ENCODE results near the gene GRB10.
"Not testable (repeated sequence)": the region's sequence is repeated elsewhere in the genome, so short reads cannot be mapped to it uniquely, and the experiment has no call there.

The GRB10 gene

DNA sequence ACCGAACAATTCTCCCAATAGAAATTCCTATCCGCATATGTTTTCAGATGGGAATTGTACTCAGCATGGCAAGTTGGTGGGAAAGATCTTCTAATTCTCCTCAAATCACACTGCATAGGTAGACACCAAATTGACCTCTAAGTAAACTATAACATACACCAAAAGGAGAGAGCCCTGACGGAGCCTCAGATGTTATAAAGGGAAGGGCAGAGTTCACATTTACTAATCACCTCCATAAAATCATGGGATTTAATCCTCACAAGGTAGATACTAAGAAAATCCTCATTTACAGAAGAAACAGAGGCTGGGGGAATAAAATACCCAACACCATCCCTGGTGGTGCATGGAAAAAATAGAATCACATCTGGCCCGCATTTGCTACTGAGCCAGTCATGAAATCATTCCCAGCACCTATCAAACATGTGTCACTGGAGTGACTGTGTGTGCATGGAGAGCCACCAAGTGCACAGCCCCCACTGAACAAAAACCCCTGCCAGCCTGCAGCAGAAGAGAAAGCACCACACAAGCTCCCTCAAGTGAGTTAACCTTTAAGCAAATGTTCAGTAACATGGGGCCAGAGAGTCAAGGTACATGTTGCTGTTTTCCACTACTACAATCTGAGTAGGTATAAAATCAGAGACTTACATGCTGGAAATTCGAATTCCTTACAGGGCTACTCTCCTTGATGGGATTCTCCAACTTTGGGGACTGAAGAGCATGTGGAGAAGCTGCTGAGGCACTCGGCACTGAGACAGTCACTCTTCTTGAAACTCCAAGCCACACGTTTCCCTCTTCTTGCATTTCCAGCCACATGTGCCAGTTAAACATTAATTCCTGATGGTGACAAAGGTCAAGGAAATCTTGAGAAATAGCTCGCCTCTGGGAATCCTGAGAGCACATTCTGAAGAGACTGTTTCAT is 217.8 kb downstream of the GRB10 start, which contains the start of gene DDC:
Gene DDC (minus strand): TSS at position 766 of the 919 bp plus-strand sequence. CDS start 21,320 bp downstream, outside the sequence.
- no peak for DNase-seq

DNA sequence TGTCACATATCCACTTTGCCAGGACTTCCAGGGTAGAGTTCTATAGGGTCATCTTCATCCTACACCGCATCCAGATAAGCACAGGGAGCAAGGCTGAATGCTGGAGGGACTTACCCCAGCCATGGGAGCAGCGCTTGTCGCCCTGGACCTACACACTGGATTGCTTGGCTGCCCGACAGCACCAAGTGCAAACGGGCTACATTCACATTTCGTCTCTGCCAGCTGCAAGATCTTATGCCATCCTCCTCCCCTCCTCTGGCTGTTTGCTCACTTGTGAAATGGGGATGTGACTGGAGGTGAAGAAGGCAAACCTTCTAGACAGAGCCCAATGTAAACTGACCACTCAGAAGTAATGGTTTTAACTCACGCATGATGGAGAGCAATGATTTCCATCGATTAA is 218.5 kb downstream of the GRB10 start:
- DNase-seq = no peak

GRCh38 chr7:50562136-50562535 is 220.6 kb downstream of the GRB10 start:
- DNase-seq = no peak

DNA sequence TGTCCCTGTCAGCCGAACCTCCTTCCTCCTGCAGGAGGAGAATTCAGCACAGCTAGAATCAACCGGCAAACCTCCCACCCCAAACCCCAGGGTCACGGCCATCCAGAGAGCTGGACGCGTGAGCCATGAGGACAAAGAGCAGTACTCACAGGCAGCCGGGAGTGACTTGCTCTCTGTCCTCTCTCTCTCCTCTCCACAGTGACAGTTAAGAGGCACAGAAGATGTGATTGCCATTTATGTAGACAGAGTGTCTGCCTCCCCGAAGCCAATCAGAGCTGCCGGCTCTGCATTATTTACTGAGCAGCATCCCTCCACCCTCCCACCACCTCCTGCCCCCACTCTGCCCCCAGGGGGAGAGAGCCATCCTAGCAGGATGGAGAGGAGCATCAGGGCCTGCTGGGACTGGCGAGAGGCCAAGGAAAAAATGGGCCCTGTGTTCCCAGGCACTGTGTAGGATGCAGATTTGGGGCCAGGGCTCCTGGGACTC is 221.8 kb downstream of the GRB10 start:
- no peak for DNase-seq

GRCh38 chr7:50559881-50560280 is 222.8 kb downstream of the GRB10 start:
- DNase-seq = no peak

DNA sequence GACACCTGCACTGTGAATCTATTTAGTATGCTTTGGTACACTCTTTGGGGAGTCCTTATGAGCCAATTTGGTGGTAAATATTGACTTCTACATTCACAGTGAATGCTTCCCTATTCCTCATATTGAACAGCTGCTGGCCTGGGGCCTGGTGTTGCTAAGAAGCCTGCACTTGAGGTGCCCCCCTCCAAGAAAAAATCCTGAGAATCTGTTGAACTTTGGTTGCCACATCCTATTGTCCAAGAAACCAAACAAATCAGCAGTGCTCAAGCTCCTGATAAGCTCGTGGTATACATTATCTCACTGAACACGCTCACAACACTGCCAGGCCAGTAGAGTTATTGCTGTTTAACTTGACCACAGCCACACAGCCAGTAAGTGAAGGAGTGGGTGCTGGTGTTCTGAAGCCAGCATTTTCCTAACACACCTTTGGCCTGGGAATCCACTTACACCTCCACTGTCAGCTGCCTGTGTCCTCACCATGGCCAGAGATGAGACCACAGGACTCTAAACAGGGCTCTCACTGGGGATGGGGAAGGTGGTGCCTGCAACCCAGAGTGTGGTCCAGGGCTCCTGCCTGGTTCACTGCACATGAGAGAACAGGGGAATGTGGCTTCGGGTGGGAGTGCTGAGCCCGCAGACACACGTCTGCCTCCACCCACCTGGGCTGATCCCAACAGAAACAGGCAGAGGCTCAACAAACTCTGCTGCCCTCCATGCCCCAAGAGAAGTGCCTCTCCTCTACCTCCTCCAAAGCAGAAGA is 224.2 kb downstream of the GRB10 start:
- no peak for DNase-seq

DNA sequence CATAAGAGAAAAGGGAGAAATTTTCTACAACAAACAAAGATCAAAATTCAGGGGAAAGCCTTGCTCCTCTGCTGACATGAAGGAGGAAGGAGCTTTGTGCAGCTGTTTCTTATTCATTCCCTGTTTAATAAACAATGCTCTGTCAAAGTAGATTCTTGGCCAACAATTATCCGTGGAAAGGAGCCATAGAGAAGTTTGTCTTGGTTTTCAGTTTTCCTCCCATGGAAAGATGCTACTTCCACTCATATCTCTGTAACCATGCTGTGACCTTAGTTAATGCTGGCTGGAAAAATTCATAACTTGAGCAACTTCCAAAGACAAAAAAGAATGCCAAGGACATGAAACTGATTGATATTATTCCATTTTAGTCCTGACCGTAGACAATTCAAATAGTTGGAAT is 225.6 kb downstream of the GRB10 start:
- no peak for DNase-seq

DNA sequence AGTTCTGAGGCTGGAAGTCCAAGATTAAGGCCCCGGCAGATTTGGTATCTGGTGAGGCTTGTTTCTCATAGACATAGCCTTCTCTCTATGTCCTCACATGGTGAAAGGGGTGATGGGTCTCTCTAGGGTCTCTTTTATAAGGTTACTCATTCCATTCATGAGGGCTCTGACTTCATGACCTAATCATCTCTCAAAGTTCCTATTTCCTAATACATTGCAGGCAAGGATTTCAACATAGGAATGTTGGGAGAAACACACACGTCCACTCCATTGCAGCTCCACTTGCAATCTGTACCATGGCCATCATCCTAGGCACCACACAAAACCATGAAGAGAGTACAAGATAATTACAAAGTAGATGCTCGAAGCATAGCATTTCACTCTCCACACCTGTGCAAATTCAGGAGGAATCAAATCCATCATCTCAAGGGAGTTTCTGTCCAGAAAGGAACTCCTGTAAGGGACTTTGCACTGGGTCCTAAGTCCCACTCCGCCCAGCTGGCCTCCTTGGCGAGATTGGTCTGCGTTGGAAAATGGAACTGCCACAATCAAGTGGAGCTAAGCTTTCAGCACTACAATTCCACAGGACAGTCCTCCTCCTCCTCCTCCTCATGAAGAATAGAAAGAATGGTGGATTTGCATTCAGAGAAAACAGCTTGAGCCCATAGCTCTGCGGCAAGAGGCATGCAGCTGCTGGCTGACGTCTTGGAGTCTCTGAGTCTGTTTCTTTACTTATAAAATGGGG is 226.3 kb downstream of the GRB10 start:
- DNase-seq = no peak

- no peak for DNase-seq
These were observed 227.0 kb downstream of the GRB10 start for GRCh38 chr7:50555594-50556140.

DNA sequence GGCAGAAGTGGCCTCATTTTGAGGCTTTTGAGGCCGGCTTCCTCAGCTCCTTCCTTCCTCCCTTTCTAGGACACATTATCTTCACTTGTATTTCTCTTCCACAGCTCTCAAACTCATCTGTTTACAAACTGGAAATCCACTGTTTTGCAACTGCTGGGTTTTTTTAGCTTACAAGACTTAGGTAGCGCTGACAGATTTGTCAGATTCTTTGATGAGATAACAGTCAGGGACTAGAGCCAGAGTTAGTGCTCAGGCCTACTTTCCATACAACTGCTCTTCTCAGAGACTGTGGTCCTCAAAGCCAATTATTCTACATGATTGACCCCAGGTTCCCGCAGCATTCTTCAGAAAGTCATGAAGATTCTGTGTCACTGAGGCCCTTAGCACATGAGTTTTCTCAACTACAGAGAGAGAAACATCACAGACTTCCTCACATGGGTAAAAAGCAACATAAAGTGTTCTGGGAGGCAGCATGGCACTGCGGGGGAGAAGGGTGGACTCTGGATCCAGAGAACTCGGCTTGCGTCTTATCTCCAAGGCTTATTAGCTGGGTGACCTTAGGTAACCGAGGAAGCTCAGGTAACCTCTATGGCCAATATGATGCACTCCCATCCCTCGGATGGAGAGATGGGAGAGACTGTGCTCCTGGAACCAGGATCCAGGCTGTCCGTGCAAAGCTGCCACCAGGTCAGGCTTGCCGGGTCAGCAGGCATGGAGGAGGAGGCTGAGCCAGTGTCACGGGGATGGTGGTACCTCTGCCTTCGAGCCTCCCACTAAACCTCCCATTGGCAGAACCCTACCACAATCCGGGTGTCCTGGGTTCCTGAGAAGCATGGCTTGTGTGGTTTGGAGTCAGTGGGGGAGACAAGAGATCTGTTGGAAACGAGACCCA is 228.0 kb downstream of the GRB10 start:
- DNase-seq = no peak

DNA sequence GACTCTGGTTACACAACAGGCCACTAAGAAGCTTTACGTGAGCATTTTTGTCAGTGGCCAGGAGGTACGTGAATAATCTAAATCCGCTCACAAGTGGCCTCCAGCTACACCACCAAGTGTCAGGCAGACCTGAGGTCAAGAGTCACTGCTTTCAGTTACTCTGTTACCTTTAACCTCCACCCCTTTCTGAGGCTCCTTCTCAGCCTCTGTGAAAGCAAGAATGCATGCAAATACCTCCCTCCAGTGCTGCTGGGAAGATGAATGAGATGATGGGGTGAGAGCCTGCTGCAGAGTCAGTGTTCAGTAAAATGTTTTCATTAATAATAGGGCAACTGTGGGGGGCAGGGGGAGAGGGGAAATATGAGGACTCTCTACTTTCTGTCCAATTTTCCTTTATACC is 228.7 kb downstream of the GRB10 start:
- DNase-seq = no peak

DNA sequence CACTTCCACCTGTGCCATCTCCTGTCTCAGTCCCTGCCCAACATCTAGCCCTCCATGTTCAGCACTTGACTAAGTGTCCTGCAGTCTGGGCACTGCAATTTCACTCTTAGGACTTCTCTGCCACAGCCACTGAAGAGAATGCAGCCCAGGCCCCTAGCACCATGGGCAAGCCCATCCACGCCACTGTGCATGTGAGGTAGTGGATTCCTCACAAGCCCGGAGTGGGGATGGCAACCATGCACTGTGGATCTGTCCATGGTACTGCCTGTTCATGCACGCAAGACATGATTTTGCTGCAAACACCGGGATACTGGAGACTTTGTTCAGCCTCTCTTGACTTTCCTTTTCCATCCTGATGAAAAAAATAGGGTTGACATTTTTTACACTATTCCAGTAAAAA is 229.8 kb downstream of the GRB10 start:
- DNase-seq = no peak

GRCh38 chr7:50552139-50552538 is 230.6 kb downstream of the GRB10 start:
- DNase-seq = no peak

DNA sequence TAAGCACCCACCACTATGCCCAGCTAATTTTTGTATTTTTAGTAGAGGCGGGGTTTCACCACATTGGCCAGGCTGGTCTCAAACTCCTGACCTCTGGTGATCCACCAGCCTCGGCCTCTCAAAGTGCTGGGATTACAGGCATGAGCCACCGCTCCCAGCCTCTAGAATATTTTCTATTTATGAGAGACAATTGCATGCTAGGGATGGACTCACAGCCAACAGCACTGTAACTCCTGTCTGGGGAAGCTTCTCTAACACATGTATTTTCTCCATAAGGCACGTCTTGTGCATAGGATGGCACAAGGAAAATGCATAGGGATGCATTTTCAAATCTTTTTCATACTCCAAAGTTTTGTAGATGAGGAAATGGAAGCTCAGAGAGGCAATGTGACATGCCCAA is 237.1 kb downstream of the GRB10 start:
- not testable (repeated sequence) for DNase-seq

DNA sequence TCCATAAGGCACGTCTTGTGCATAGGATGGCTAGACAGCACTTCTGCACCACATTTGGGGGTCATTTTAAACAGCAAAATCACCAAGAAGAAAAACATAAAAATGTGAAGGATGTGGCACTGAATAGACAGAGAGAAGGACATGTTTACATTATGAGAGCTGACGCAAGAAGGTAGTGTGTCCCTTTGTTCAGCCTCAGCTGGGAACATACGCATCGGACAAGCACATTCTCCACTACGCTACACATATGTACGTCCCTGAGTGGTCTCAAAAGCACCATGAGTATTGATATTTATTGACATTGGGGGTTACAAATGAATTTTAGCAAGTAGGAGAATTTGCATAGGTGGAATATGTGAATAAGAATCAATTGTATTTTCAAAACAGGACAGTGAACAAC is 237.7 kb downstream of the GRB10 start:
- no peak for DNase-seq

DNA sequence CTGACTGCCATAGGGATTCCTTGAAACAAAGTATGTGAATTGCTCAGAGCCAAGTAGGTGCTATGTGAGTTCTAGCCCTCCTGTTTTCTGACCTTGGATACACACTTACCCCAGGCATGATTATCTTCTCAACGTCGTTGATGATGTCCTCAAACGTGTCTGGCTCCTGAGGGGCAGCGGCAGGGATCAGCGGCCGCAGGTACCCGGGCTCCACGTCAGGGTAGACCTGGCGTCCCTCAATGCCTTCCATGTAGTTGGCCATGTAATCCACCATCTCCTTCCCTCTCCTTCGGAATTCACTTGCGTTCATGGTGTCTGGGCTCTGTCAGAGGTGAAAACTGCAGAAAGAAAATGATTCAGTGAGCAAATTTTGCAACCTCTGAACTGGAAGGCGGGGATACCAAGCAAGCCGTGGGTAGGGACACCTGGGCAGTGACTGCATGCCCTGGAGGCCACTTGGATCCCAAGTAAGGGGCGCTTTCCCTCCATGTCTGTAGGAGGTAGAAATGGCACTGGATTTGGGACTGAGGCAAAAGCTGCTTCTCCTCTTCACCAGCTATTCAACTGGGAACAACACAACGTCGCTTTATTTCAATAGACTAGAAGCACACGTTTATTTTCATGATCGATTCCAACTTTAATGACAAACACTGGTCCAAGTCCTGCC is 238.8 kb downstream of the GRB10 start:
- DNase-seq = no peak

GRCh38 chr7:50542132-50542531 is 240.6 kb downstream of the GRB10 start:
- DNase-seq = no peak

DNA sequence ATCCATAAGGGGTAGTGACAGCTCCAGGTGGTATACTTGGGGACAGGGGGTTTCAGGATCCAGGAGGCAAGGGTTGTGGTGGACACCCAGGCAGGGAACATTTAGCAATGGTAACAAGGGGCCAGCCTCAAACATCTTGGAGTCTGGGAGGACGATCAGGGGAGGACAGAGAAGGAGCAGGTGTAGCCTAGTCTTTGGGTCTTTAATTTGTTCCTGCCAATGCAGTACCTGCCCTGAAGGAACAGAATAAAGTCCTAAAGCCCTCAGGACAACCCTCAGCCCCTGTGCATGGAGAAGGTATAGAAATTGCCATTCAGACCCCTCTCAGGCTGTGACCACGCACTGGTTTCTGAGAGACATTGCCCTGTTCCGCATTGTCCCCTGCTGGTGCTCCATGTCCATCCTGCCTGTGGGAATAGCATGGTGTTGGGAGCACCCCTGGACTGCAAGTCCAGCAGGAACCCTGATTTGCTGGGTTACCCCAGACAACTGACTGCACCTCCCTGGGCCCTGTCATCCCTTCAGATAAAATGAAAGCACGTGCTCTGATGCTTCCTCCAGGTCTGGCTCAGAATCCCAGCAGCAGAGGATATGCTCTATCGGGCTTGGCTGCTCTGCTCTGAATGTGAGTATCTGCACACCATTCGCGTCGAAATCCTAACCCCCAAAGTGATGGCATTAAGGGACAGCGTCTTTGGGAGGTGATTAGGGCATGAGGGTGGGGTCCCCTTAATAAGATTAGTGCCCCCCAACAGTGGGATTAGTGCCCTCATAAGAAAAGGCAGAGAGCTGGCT is 241.7 kb downstream of the GRB10 start:
- no peak for DNase-seq

All from T1000 (cell line).